GM21737 (cell line): ENCODE measurements around the gene SPSB1.

Experiments used
- ATAC-seq: cut with Tn5 transposase; IDR thresholded peaks from one replicate; pipeline ENCODE4 v1.9.1; 2021; ENCODE audit warnings: mild to moderate bottlenecking, moderate library complexity; ENCODE audit not compliant: unreplicated experiment

The SPSB1 gene

DNA sequence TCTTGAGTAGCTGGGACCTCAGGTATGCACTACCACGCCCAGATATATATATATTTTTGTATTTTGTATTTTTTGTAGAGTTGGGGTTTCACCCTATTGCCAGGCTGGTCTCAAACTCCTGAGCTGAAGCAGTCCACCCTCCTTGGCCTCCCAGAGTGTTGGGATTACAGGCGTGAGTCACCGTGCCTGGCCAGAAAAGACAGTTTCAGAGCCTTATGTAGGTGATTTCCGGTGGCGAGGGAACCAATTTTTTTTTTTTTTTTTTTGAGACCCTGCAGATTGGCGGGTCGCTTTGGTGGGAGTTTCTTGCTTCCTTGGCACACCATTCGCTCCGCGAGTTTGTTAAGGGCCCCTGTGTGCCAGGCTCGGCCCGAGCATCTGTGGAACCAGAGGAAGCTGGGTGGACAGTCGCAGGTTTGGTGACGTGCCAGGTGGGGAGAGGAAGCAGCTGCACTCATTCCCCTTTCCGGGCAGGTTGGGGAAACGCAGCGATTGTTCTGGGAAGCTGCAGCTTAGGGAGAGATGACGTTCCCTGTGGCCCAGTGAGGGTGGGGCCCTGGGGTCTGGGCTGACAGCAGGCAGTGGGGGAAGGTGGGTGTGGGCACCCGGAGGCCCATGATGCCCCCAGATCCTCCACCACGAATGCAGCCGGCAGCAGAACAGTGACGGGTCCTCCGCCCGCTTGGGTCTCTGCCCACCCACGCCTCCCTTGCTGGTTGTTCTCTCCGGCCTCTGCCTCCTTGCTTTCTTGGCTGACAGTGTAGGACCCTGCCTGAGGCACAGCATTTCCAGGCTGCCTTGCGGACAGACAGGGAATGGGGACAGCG is 25.1 kb downstream of the SPSB1 start:
- ATAC-seq: no peak

DNA sequence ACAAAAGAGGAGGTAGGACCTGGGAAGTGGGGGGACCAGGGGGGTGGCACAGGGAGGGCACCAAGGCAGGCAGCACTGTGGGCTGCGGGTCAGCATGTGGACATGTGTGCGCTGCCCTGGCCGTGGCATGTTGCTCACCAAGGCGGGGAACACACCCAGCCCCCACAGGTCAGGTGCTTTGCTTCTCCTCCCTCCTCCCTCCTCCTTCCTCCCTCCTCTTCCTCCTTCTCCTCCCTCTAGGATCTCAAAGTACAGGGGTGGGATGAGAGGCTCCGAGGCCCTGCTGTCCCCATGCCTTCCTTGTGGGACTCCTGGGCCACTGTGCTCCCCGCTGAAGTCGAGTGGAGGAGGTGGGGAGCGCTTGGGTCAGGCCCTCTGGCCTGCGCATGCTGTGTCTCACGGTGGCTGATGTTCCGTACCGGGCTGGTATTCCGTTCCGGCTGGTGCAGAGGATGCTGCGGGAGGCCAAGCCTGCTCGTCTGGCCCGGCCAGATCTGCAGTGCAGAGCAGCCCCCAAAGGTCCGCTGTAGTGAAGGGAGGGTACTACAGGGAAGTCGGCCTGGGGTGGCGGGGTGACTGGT is 26.6 kb downstream of the SPSB1 start:
- ATAC-seq: no peak

DNA sequence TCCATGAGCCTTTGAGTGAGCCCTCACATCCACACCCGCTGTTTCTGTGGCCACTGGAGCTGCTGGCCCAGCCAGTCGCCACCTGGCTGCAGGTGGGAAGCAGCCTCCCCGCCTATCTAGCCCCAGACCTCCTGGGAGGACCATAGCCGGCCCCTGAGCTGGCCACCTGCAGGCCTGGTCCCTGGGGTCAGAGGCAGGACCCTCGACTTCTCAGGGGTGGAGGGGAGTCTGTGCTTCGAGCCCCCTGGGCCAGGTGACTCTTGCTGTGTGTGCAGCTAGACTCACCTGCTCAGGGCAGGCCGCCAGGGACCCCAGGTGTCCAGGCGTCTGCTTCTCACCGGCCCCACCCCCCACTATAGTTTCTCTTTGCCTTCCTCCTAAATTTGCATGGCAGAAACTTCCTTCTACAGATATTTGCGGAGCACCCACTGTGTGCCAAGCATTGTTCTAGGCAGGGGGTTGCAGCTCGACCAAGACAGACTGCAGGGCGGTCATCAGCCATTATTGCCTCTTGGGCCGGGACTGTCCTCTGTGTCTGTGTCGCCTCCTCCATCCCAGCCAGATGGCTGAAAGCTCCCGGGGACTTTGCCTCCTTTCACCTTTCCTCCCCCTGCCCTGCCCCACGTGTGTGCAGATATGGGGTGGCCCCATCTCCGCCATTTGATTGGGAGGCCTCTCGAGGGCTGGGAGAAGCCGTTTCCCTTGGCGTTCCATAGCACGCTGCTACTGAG is 27.3 kb downstream of the SPSB1 start:
- ATAC-seq: no peak

DNA sequence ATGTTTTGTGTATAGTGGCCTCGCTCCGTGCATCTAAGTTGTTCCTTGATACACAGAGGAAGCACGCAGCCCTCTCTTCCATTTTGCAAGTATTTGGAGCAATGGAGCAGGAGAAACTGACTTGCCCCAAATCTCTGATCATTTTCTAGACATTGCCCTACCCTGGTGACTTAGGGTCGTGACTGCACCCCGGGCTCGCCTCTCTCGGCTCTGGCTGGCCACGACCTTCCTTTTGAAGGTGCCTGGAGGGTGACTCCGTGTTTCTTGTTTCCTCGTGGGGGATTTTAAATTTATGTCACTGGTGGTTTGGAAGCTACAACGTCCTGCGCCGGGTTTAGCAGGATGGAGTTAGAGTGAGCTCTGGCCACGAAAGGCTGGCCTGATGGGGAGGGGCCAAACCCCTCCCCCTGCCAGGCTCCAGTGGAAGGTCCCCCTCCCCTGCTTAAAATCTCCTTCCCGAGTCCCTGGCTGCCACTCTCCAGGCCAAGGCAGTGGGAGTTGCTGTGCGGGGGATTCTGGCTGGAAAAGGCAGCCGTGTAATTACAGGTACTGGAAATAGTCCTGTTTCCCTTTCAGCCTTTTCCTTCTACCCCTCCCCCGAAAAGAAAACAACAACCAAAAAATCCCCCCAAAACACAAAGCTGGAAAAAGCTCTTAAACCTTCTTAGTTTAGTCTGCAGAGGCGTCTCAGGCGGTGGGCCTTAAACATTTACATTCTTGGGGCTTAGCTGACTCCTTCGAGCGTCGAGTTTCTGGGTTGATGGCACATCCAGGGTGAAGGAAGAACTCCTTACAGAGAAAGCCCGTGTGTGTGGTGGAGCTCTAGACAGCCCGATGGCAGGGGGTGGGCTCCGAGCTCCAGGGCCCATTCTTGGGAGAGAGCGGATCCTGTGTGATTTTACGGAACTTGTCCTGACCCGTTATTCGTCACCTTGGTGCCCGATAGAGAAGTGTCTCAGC is 28.1 kb downstream of the SPSB1 start:
- ATAC-seq: no peak

DNA sequence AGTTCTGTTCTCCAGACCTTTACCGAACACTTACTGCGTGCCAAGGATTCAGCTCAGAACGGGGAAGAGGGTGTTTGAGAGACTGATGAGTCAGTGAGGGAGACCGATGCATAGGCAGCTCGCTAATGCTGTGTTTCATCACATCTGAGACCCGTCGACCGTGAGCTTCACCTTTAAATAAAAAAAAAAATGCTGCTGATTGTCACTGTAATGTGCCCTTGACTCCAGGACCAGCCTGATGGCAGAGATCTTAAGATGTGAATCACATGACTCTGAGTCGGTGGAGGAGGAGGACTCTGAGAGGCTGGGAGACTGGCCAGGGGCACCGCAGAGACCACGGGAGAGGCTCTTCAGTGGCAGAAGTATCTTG is 28.8 kb downstream of the SPSB1 start:
- no peak for ATAC-seq

DNA sequence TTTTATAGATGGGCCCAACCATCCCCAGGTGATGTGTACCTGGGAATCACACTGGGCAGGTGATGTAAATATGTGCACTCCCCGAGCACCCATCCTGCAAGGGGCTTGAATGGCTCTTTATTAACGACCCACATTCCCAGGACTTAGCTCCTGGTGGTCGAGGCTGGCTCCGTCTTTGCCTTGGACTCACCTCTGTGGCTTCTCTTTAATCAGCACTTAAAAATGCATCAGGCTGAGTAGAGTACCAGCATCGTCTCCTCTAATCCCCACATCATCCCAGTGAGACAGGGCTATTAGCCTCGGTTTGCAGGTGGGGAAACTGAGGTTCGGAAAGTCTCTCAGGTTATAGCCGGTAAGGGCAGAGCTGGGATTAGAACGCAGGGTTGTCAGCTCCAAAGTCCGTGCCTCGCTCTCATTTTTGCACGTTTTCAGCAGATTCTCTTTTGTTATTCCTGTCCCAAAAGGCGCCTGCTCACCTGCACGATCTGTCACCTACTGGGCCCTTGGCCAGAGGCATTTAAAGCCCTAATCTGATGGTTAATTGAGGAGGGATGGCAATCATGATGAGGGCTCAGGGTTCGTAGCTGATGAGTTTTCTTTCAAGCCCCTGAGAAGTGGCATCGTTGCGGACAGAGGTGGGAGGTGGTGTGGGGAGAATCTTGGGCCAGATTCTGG is 29.4 kb downstream of the SPSB1 start:
- no peak for ATAC-seq

DNA sequence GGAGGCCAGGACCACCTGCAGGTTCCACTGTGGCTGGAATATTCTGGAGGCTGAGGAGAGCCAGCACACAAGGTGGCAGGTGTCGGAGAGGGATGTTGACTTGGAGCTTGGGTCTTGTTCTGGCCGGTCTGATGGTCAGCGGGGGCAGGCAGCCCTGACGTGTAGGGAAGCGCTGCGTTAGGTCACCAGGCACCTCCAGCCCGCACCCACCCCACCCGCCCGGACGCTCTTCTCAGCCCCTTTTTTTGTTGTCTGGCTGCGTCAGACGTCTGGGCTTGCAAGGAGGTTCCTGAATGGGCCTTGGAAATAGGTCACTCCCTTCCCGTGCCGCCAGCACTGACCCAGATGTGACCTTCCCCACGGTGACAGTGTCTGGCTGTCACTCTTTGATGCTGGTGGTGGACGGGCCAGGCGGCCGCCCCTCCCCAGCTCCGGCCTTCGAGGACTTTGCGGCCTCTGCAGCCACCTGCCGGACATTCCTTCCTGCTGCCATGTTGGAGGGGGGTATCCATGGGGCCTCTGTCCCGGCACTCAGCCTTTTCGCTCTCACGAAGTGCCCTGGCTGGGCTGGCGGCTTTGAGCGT is 30.1 kb downstream of the SPSB1 start:
- no peak for ATAC-seq

DNA sequence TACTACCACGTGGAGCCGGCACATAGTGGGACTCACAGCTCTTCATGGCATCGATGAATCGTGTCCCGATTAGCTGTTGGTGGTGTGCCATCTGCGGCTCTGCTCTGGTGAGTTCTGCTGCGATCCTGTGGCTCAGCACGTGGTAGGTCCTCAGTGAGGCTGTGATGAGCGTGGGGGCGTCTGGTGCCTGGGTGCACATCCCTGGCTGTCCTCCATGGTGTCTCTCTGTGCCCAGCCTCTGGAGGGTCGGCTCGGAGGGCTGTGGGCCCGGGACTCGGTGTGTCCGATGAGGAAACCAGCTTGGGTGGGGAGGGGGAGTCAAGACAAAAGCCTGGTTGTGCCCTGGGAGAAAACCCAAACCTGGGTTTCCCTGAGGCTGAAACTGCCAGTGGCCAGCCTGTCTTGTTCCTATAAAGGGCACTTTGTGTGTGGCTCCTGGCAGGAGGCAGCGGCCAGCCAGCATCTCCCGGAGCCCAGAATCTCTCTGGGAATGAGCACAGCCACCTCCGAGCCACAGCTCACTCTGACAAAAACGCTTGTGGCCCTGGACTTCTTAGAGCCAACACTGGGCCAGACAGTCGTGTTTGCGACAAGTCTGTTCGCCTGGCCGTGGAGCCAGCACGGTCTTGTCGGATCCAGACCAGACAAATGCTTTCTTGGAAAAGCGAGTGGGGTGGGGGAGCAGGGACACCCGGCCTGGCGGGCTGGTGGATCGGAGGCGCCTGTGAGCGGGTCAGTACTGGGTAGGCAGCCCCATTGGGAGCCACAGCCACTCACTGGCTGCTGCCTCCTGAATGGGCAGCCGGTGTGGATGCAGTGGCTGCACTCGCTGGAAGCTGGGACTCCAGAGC is 31.8 kb downstream of the SPSB1 start:
- ATAC-seq: no peak

DNA sequence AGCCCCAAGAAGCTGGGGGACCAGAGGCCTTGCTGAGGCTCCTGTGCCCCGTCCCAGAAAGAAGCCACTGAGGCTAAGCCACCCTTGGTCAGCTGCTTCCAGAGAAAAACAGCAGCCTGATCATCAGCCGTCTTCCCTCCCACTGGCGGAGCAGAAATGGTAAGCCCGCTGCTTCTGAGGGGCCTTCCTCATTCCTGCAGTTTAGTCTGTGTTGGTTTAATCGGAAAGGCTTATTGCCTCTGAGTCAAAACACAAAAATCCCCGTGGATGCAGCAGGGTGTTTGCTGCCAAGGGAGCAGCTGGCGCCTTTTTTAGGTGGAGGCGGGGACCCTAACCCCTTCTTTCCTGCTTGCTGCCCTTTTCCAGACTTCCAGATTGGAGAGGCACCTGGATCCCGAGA is 33.9 kb downstream of the SPSB1 start:
- ATAC-seq: no peak

DNA sequence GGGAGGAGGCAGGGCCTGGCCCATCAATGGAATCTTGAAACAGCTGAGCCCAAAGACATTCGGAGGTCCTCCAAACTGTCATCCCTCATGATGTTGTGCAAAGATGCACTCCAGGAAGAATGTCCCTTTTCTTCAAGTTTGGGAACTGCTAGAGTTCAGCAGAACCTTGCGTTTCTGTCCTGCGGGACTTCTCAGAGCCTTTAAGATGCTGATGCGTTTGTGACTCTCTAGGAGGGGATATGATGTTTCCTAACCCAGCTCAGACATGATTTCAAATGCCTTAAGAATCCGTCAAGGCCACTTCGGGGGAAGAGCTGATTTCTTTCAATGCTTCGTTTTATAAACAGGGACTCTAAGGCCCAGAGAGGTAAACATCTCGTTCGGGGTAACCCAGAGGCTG is 35.5 kb downstream of the SPSB1 start:
- ATAC-seq: no peak

DNA sequence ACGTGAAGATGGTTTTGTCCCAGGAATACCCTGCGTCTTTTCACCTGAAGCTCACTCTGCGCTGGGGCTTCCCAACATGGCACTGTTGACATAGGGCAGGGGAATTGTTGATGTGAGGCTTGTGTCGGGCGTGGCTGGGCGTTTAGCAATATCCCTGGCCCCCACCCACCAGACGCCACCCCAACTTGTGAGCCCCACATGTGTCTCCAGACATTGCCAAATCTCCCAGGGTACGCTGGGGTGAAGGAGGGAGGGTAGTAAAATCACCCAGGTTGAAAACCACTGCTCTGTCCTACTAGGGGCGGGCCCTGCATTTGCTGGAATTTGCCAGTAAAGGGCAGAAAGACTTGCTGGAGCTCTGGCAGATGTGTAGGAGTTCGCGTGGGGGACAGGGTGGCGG is 36.0 kb downstream of the SPSB1 start:
- ATAC-seq: no peak

DNA sequence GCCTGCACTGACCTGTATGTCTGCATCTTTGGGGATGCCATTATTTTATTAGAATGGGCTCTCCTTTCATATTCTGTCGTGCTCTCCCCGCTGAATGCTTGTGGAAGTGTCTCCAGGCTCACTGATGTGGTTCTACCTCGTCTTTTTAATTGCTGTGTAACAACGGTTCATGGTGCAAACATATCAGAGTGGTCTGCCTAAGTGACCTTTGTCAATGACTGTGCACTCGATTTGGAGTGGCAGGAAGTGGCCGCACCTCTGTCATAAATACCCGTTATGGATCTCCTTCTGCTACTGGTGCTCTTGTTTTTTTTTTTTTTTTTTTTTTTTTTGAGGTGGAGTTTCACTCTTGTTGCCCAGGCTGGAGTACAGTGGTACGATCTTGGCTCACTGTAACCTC is 38.3 kb downstream of the SPSB1 start:
- no peak for ATAC-seq

DNA sequence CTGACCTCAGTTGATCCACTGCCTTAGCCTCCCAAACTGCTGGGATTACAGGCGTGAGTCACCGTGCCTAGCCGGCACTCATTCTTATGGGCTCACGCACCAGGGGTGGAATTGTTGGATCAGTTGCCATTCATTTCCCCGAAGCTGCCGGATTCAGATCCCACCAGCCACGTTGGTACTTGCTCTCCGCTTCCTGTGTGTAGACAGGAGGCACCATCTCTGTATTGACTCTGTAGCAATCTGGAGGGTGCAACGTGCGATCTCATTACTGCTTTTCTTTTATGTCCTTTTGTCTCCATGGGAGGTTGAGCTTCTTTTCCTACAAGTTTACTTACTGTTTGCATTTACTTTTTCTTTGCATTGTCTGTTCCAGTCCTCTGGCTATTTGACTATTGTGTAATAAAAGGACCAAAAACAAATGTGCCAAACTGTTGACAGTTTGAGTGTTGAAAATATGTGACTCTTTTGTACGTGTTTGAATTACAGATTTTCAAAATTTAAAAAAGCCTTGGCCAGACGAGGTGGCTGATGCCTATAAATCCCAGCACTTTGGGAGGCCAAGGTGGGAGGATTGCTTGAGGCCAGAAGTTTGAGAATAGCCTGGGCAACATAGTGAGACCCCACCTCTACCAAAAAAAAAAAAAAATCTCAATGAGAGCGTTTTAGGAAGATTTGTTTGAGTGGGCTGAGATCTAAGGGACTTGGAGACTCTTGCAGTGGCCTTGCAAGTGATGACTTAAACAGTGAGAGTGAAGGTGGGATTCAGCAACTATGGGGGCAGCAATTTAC is 39.1 kb downstream of the SPSB1 start:
- no peak for ATAC-seq

DNA sequence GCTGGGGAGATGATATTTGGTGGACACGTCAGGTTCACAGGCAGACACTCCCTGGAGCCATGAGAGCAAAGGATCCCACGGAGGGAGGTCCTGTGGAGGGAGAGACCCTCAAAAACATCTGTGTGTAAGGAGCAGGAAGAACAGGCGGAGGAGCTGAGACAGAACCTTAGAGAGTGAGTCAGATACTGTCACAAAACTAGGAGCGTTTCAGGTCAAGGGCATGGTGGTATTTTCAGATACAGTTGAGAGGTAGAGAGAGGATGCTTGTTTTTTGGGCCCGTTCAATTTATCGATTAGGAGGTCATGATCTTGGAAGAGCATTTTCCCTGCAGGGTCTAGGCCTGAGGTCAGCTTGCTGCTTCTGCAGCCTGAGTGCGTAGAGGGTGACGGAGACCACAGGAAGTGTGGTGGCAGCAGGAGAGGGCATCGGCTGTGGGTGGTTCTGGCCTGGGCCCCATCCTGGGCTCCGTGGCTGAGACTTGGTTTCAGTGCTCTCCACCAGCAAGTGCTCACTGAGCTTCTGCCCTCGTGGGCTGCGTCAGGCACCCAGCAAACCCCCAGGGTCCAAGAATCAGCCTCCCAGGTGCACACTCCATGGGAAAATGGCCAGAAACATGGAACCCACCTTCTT is 39.9 kb downstream of the SPSB1 start:
- no peak for ATAC-seq

DNA sequence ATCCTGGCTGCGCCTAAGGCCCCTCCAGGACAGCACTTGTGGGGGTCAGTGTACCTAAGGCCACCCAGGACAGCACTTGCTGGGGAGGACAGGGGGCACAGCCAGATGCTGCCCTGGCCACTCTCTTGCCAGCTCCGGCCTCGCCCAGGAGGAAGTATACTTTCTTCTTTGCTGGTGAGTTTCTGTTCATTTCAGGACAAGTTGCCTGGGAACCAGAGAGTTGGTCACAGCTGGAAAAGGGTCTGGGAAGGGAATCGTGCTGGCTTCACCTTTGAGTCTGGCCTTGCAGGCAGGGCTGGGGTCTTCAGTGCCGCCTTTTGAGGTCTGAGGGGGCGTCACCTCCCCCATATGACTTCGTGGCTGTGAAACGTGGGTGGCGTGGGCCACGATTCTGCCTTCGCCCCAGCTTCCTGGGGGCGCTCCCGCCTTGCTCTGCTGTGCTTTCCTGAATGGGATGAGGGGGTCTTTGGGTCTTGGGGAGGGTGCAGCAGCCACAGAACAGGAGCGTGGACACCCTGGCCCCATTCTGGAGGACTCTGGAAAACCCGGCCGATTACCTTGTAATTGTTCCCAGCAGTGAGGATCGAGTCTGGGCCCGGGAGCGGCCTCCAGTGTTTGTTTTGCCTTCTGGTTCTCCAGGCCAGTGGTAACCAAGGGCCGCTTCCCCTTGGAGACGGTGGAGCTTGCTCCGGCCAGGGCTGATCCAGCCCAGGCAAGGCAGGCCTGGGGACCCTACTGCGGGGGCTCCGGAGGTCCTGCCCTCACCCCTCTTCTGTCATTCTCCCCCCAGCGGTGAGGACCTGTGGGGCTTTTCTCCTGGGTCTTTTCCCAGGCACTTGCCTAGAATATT is 45.9 kb downstream of the SPSB1 start:
- no peak for ATAC-seq

DNA sequence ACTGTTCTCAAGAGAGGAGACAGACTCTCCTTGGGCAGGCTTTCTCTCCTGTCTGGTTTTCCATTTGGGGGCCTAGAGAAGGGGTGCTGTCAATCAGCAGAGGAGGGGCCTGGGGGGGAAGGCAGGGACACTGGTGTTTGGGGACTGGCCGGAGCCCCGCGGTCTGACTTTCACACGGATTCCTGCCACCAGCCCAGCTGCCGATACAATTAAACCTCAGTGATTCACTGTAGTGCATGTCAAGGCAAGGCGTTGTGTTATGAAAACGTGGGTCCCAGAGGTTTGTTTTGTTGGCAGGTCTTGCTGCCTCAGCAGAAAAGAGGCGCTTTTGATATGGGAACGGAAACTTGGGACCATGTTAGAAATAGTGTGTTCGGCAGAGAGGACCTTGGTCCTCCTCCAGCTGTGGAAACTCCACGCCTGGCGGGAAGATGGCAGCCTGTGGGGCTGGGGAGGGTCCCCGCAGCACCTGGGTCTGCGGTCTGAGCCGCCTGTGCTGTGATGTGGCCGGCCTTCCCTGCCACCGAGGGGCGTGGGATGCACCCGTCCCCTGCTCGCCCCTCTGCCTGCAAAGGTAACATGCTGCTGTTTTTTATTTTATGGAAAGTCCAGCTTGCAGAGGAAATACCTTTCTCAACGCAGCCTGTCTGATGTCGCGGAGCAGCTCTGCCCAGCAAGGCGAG is 47.6 kb downstream of the SPSB1 start:
- ATAC-seq: no peak
